ENCODE results near the gene MSL1. TPM values are rescaled to one million over a fixed set of nuclear protein-coding genes. Genes with fewer than 3 reads are reported as not detected.

Gene MSL1
- total RNA-seq, 1 donor from 2014 or later = 39.8 TPM

- Histone ChIP-seq H3K36me3 (peaks cover 35% of the 10 kb centered on the region), H3K4me1 (peaks cover 59% of the 10 kb centered on the region), H3K27ac (replicated peaks) (peak overlapping the region; percentile 94), H3K9me3 (replicated peaks) (no peaks in the 10 kb centered on the region), H3K27me3 (ENCODE audit: low read depth) (no peaks in the 10 kb centered on the region), H3K4me3 (peak overlapping the region; percentile 98)
- intact Hi-C loops (cut with micrococcal nuclease) = no loop called here
- no peak for TF ChIP-seq CTCF (IDR thresholded peaks at IDR 0.05; ENCODE audit: borderline replicate concordance)
- no peak for DNase-seq
Measured at GRCh38 chr17:40124279-40125141, 2.7 kb downstream of the MSL1 start.

- Histone ChIP-seq H3K27me3 (ENCODE audit: low read depth) (no peaks in the 10 kb centered on the region), H3K27ac (replicated peaks) (no peak overlapping the region), H3K36me3 (peaks cover 84% of the 10 kb centered on the region), H3K4me1 (peaks cover 16% of the 10 kb centered on the region), H3K9me3 (replicated peaks) (no peaks in the 10 kb centered on the region), H3K4me3 (no peak overlapping the region)
- no peak for TF ChIP-seq CTCF (IDR thresholded peaks at IDR 0.05; ENCODE audit: borderline replicate concordance)
- DNase-seq = no peak
- intact Hi-C loops (cut with micrococcal nuclease) = no loop called here
Measured at GRCh38 chr17:40129498-40129897, 7.7 kb downstream of the MSL1 start.

- Histone ChIP-seq H3K27ac (replicated peaks) (no peak overlapping the region), H3K9me3 (replicated peaks) (no peaks in the 10 kb centered on the region), H3K4me1 (peaks cover 6% of the 10 kb centered on the region), H3K27me3 (ENCODE audit: low read depth) (no peaks in the 10 kb centered on the region), H3K4me3 (no peak overlapping the region), H3K36me3 (peaks cover 94% of the 10 kb centered on the region)
- intact Hi-C loops (cut with micrococcal nuclease) = no loop called here
- no peak for DNase-seq
- no peak for TF ChIP-seq CTCF (IDR thresholded peaks at IDR 0.05; ENCODE audit: borderline replicate concordance)
Measured at GRCh38 chr17:40130352-40131042, 8.7 kb downstream of the MSL1 start.

- no peak for DNase-seq
- no peaks in the 10 kb centered on the region for H3K27me3 ChIP-seq (ENCODE audit: low read depth)
- no peaks in the 10 kb centered on the region for H3K9me3 ChIP-seq (replicated peaks)
- H3K4me1 ChIP-seq = peaks cover 4% of the 10 kb centered on the region
- TF ChIP-seq CTCF (IDR thresholded peaks at IDR 0.05; ENCODE audit: borderline replicate concordance) = no peak
- intact Hi-C loops (cut with micrococcal nuclease) = no loop called here
- H3K4me3 ChIP-seq = no peak overlapping the region
- no peak overlapping the region for H3K27ac ChIP-seq (replicated peaks)
- peaks cover 85% of the 10 kb centered on the region for H3K36me3 ChIP-seq
Measured at GRCh38 chr17:40134184-40134583, 12.4 kb downstream of the MSL1 start.

GRCh38 chr17:40135817-40136216 is 14.0 kb downstream of the MSL1 start:
- Histone ChIP-seq H3K36me3 (peaks cover 70% of the 10 kb centered on the region), H3K4me1 (peaks cover 16% of the 10 kb centered on the region), H3K4me3 (no peak overlapping the region), H3K27ac (replicated peaks) (no peak overlapping the region), H3K9me3 (replicated peaks) (no peaks in the 10 kb centered on the region), H3K27me3 (ENCODE audit: low read depth) (no peaks in the 10 kb centered on the region)
- no peak for DNase-seq
- intact Hi-C loops (cut with micrococcal nuclease) = no loop called here
- TF ChIP-seq CTCF (IDR thresholded peaks at IDR 0.05; ENCODE audit: borderline replicate concordance) = no peak
